Fibroblast of skin of right quadriceps (primary cell): ENCODE measurements around the gene KLHDC1.
"Not testable (repeated sequence)": the region's sequence is repeated elsewhere in the genome, so short reads cannot be mapped to it uniquely, and the experiment has no call there.

Experiments used
- DNase-seq: peaks from one replicate; pipeline ENCODE4 v3.0.0-alpha.2; 2013

Gene KLHDC1

DNA sequence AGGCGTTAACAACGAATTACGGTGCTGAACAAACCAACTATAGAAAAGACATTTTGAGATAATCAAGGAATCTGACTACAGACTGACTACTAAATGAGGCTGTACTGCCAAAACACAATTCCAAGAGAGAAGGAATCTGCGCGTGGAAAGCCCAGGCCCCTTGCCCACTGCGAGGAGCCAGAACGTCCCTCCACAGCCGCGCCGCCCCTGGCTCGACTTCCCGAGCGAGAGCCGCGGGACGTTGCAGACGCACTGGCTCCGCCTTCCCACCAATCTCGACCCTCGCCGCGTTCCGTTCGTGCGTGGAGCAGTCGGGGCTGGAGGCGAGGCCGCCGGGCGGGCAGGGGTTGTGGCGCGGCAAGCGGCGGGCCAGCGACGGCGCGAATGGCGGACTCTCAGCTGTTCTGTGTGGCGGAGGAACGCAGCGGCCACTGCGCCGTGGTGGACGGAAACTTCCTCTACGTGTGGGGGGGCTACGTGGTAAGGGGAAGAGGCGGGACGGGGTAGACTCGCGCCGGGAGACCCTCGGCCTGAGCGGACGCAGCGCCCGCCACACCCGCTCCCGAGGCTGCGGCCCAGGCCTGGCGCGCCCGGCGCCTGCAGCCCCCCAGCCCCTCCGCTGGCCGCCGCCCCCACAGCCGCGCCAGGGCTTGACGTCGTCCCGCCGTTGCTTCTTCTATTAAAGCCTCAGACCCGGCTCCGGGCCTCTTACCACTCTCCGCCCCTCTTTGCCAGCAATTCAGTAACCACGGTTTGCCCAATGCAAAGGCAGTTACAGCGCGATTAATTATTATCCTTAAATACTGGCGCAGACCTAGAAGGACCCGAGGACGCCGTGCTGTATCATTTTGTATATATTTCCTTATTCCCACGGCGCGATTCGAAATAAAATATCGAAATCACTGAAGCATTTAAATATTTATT, at the start of gene KLHDC1:
Gene KLHDC1 (plus strand): TSS at position 310 of the 924 bp plus-strand sequence. CDS start 75 bp downstream, at position 385.
- DNase-seq, result peak; percentile 79

DNA sequence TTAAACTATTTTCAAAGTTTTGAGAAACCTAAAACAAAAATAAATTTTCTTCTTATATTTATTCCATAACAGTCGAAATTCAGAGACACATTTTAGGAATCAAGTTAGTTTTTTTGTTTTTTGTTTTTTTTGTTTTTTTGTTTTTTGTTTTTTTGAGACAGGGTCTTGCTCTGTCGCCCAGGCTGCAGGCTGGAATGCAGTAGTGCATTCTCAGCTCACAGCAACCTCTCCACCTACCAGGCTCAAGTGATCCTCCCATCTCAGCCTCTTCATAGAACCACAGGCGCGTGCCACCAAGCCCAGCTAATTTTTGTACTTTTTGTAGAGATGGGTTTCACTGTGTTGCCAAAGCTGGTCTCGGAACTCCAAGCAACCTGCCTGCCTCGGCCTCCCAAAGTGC, 39.4 kb upstream of the KLHDC1 start:
- no peak for DNase-seq

GRCh38 chr14:49654511-49654910, 38.4 kb upstream of the KLHDC1 start:
- no peak for DNase-seq

- not testable (repeated sequence) for DNase-seq
Observed at GRCh38 chr14:49657500-49657899, 35.4 kb upstream of the KLHDC1 start.

- no peak for DNase-seq
Observed at GRCh38 chr14:49659526-49660455, 33.1 kb upstream of the KLHDC1 start.

- no peak for DNase-seq
Observed at GRCh38 chr14:49670475-49670874, 22.4 kb upstream of the KLHDC1 start.

DNA sequence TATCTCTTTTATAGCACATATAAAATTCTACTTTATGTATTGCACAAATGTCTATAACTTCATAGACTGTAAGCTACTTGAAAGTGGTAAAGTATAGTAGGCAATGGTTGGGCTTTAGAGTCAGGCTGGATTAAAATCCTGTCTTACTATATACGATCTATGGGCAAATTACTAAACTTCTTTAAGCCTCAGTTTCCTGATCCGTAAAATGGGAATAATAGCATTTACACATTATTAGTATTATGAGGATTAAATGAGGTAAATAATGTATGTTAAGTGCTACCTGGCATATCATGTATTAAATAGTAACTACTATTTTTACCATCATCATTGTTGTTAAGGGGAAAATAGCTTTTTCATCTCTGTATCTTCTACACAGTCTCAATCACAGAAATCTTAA, 19.3 kb upstream of the KLHDC1 start:
- no peak for DNase-seq

DNA sequence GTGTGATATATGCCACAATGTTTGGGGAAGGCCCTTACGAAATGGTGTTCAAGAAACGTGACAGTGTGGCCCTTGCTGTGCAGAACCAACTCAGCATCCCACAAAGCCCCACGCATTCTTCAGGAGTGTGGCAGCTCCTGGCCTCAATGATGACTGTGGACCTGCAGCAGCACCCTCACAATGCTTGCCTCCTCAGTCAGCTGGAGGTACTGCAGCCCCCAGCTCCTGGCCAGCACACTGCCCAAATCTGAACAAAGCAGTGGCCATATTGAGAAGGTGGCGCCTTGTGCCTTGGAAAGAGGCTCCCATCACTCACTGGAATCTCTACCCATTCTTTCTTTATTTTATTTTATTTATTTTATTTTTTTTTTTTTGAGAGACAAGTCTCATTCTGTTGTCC, 15.3 kb upstream of the KLHDC1 start:
- DNase-seq, result no peak

DNA sequence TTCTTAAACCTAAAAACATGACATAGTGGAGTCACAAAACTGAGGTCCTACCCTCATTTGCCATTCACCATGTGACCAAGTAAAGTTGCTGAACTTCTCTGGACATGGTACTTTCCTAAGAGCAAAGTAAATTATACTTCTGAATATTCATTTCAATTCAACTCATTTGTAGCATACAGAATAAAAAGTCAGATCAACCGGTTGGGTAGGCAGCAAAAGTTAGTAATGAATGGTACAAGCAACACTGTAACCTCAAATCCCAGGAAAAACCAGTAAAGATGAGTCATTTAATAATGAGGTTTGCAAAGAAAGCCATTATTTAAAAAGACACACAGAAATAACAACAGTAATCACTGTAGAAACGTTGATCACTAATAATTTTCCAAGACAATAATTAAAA, 13.6 kb upstream of the KLHDC1 start:
- peak; percentile 3 for DNase-seq

GRCh38 chr14:49686425-49686824, 6.5 kb upstream of the KLHDC1 start:
- no peak for DNase-seq

GRCh38 chr14:49687942-49688700, 4.8 kb upstream of the KLHDC1 start, which contains the start of gene POLE2:
Gene POLE2 (minus strand): TSS chr14:49688214. CDS start chr14:49688203, 11 bp downstream.
- DNase-seq, result peak; percentile 75

GRCh38 chr14:49688701-49689030, 4.3 kb upstream of the KLHDC1 start:
- DNase-seq, result no peak

GRCh38 chr14:49691031-49691430, 1.9 kb upstream of the KLHDC1 start:
- no peak for DNase-seq

- DNase-seq, result no peak
Observed at GRCh38 chr14:49692193-49692757, 645 bp upstream of the KLHDC1 start.

GRCh38 chr14:49693735-49694124, 810 bp downstream of the KLHDC1 start:
- not testable (repeated sequence) for DNase-seq

GRCh38 chr14:49702725-49703124, 9.8 kb downstream of the KLHDC1 start:
- DNase-seq, result no peak

DNA sequence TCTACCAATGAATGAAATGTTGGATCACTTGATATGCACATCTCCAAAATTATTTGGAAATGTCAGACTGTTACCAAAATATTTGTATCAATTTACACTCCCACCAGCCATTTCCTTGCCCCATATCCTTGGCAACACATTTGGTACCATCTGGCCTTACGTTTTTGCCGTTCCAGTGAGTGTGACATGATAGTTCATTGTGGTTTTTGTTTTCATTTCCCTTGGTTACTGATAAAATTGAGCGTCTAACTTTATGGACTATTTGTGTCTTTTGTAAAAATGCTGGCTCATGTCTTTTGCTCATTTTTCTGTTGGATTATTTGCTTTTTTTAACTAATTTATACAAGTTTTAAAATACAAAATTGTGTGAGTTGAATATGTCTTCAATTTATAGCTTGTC, 11.0 kb downstream of the KLHDC1 start:
- no peak for DNase-seq

DNA sequence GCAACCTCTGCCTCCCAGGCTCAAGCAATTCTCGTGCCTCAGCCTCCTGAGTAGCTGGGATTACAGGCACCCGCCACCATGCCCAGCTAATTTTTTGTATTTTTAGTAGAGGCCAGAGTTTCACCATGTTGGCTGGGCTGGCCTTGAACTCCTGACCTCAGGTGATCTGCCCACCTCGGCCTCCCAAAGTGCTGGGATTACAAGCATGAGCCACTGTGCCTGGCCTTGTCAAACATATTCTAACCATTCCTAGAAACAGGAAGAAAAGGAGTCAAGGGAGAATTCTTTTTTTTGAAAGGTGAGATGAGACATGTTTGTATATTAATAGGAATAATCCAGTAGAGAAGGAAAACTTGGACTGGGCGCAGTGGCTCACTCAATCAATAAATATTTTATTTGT, 11.6 kb downstream of the KLHDC1 start:
- not testable (repeated sequence) for DNase-seq

- not testable (repeated sequence) for DNase-seq
Observed at GRCh38 chr14:49710993-49711392, 18.1 kb downstream of the KLHDC1 start.

- no peak for DNase-seq
Observed at GRCh38 chr14:49720744-49721143, 27.8 kb downstream of the KLHDC1 start.

DNA sequence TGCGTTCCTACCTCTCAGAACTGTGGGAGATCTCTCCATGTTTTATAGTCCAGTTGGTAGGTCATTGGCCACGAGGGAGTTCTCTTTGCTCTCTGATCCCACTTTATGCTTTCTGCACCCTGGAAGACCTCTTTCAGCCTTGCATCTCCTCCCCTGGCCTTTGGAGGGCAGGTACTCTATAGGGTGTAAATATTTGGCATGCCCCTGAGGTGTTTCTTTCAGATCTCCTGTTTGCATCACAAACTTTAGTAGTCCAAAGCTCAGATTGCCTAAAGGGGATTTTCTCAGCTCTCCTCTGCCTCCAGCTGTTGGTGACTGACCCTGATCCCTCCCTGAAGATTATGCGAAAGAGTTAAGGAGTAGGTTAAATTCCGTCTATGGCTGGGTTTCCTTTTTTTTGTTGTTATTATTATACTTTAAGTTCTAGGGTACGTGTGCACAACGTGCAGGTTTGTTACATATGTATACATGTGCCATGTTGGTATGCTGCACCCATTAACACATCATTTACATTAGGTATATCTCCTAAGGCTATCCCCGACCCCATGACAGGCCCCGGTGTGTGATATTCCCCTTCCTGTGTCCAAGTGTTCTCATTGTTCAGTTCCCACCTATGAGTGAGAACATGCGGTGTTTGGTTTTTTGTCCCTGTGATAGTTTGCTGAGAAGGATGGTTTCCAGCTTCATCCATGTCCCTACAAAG, 29.0 kb downstream of the KLHDC1 start:
- DNase-seq, result not testable (repeated sequence)

DNA sequence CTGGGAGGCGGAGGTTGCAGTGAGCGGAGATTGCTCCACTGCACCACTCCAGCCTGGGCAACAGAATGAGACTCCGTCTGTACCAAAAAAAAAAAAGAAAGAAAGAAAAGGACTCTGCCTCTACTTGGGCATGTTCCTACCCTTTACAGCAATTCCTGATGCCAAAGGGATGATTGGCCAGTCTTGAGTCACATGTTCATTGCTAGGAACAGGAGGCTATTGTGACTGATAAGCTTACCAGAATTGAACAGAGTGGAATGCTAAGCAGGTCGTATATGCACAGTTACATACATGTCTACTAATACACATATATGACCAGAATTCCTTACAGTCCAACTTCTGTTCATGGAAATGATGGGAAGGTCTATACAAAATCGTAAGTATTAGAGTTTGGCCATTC, 34.3 kb downstream of the KLHDC1 start:
- DNase-seq, result no peak
